ENCODE measurements around the gene KRT80.

KRT80 gene

DNA sequence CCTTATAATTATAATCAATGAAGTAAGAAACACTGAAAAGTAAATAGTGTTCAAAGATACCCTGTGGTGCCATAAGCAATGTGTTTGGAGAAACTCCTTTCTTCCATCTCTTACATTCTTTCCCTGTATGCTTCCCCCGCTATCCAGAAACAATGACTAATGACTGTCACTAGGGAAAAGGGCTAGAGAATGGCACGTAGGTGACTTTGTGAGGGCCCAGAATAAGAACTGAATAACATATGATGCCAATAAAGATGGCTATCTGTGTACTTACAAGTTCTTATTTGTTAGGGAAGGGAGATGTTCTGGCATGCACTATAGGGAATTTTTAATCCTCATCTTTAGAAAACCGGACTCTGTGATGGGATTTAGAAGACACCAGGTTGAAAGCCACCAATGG is 36.6 kb upstream of the KRT80 start:
- H3K4me3 ChIP-seq (ENCODE audit: low read depth, low read length), result no peak overlapping the region
- TF ChIP-seq, protein P1, sequence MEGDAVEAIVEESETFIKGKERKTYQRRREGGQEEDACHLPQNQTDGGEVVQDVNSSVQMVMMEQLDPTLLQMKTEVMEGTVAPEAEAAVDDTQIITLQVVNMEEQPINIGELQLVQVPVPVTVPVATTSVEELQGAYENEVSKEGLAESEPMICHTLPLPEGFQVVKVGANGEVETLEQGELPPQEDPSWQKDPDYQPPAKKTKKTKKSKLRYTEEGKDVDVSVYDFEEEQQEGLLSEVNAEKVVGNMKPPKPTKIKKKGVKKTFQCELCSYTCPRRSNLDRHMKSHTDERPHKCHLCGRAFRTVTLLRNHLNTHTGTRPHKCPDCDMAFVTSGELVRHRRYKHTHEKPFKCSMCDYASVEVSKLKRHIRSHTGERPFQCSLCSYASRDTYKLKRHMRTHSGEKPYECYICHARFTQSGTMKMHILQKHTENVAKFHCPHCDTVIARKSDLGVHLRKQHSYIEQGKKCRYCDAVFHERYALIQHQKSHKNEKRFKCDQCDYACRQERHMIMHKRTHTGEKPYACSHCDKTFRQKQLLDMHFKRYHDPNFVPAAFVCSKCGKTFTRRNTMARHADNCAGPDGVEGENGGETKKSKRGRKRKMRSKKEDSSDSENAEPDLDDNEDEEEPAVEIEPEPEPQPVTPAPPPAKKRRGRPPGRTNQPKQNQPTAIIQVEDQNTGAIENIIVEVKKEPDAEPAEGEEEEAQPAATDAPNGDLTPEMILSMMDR (IDR thresholded peaks at IDR 0.05; ENCODE audit: low read depth, low read length, missing control alignments), result no peak
- no peak for DNase-seq (ENCODE audit: low read depth)

DNA sequence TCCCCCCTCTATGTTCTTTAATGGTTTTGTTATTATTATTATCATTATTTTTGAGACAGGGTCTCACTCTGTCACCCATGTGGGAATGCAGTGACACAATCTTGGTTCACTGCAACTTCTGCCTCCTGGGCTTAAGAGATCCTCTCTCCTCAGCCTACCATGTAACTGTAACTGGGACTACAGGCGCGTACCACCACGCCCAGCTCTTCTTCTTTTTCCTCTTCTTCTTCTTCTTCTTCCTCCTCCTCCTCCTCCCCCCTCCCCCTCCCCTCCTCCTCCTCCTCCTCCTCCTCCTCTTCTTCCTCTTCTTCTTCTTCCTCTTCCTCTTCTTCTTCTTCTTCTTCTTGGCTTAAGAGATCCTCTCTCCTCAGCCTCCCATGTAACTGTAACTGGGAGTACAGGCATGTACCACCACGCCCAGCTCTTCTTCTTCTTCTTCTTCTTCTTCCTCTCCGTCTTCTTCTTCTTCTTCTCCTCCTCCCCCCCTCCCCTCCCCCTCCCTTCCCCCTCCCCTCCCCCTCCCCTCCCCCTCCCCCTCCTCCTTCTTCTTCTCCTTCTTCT is 35.9 kb upstream of the KRT80 start:
- DNase-seq (ENCODE audit: low read depth), result no peak
- no peak overlapping the region for H3K4me3 ChIP-seq (ENCODE audit: low read depth, low read length)
- TF ChIP-seq, protein P1 (IDR thresholded peaks at IDR 0.05; ENCODE audit: low read depth, low read length, missing control alignments), result no peak

DNA sequence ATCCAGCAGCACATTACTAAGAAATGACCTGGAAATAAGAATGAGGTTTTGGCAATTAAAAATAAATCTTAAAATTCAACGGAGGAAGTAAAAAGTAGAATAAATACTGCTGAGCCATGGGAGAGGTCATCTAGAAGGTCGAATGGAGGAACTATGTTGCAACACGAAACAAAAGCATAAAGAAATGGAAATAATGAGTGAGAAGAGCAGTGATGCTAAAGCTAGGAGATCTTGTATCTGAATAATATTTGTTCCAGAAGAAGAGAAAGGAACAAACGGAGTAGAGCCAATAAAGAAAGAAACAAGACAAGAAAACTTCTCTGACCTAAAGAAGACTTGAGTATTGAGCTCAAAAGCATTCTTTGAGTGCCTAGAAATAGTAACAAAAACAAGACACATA is 34.6 kb upstream of the KRT80 start:
- TF ChIP-seq, protein P1 (IDR thresholded peaks at IDR 0.05; ENCODE audit: low read depth, low read length, missing control alignments), result no peak
- DNase-seq (ENCODE audit: low read depth), result no peak

DNA sequence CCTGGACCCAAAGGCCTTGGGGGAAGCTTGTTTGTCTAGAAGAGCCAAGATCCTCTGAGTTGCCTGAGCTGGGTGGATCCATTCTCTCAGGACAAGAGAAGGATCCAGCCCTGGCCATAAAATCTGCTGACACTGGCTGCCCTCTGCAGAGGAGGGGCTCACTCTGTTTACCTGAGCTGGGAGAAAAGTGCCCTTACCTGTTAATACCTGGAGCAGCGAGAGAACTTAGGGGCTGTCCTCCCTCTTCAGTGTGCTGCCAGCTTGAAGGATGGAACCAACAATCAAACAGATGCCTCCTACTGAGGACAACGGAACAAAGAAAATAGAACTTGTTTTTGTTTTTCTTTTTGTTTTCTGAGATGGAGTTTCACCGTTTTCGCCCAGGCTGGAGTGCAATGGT is 33.9 kb upstream of the KRT80 start:
- H3K4me3 ChIP-seq (ENCODE audit: low read depth, low read length), result no peak overlapping the region
- TF ChIP-seq, protein P1 (IDR thresholded peaks at IDR 0.05; ENCODE audit: low read depth, low read length, missing control alignments), result no peak
- DNase-seq (ENCODE audit: low read depth), result no peak

More for the DNA sequence above, 34.6 kb upstream of the KRT80 start:
- H3K4me3 ChIP-seq (ENCODE audit: low read depth, low read length), result no peak overlapping the region

DNA sequence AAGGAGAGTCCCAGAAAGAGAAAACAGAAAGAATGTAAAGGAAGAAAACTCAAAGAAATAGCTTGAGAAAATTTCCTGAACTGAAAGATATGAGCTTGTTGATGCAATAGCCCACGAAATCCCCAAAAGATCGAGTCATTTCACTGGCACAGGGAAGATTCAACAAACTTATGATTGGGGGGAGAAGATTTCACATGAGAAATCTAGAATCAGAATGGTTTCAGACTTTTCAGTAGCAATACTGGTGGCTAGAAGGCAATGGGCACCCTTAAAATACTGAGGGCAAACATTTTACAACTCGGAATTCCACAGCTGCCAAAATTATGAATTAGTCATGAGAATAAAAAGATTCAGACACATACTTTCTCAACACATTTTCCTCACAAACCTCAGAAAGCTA is 32.3 kb upstream of the KRT80 start:
- DNase-seq (ENCODE audit: low read depth), result no peak
- TF ChIP-seq, protein P1 (IDR thresholded peaks at IDR 0.05; ENCODE audit: low read depth, low read length, missing control alignments), result no peak

DNA sequence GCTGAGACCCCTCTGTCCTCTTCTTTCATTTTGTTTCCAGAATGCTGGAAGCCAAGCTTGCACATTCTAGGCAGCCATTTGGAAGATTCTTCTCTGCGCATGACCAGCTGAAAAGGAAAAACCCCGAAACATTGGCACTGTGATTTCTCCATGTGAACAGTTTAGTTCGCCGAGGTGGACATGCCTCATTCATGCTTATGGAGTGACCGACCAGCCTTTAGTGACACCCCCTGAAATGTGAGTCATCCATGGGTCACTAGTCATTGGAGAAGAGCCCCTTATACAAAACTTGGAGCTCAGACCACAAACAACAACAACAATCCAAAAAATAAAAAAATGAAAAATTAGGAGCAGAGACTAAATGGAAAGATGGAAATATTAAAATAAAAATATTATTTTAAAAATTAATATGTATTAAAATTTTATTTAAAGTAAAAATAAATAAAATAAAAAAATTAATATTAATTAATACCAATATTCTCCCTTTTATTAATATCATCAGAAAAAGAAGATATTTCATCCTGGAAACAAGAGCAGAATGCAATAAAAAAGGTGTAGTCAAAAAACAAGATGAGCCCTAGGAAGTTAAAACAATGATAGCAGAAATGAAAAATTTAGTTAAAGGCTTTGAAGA is 31.7 kb upstream of the KRT80 start:
- TF ChIP-seq, protein P1 (IDR thresholded peaks at IDR 0.05; ENCODE audit: low read depth, low read length, missing control alignments), result no peak
- H3K4me3 ChIP-seq (ENCODE audit: low read depth, low read length), result no peak overlapping the region
- no peak for DNase-seq (ENCODE audit: low read depth)

More for the DNA sequence above, 32.3 kb upstream of the KRT80 start:
- no peak overlapping the region for H3K4me3 ChIP-seq (ENCODE audit: low read depth, low read length)

DNA sequence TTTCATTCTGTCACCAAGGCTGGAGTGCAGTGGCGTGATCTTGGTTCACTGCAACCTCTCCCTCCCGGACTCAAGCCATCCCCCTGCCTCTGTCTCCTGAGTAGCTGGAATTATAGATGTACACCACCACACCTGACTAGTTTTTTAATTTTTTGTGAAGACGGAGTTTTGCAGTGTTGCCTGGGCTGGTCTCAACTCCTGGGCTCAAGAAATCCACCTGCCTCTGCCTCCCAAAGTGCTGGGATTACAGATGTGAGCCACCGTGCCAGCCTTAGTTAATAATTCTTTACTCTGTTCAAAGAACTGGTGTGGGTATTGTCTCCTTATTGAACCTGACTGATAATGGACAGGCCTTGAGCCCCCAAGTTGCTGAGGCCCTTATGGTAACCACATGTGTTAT is 30.9 kb upstream of the KRT80 start:
- TF ChIP-seq, protein P1 (IDR thresholded peaks at IDR 0.05; ENCODE audit: low read depth, low read length, missing control alignments), result no peak
- no peak overlapping the region for H3K4me3 ChIP-seq (ENCODE audit: low read depth, low read length)
- no peak for DNase-seq (ENCODE audit: low read depth)
